SK-N-MC (cell line): Measurements from ENCODE around the gene FRAT2.

Experiments used
- EZH2 ChIP-seq: fragments of 200-600 bp; sonication (generic); IDR thresholded peaks from one replicate; pipeline ENCODE4 v1.6.1; 2017; ENCODE audit warnings: antibody characterized with exemption
- FOXP2 ChIP-seq: optimal IDR thresholded peaks from 2 replicates; pipeline ENCODE3; 2011; ENCODE audit warnings: mild to moderate bottlenecking, moderate library complexity; ENCODE audit not compliant: insufficient read depth; ENCODE audit errors: extremely low read length, control extremely low read depth
- POLR2AphosphoS5 ChIP-seq: IDR thresholded peaks from 2 replicates; pipeline ENCODE4 v1.6.1; 2012; ENCODE audit warnings: mild to moderate bottlenecking, low read depth, low read length, borderline replicate concordance

- TF ChIP-seq EZH2 (no peak), POLR2AphosphoS5 (no peak), FOXP2 (no peak)
These were observed 4.8 kb downstream of the FRAT2 start for GRCh38 chr10:97329766-97330165.
